ENCODE data around the gene NANOS2. TPM values are rescaled to one million over a fixed set of nuclear protein-coding genes. Genes with fewer than 3 reads are reported as not detected.

NANOS2 gene
- polyA plus RNA-seq, 1 experiment = not detected

DNA sequence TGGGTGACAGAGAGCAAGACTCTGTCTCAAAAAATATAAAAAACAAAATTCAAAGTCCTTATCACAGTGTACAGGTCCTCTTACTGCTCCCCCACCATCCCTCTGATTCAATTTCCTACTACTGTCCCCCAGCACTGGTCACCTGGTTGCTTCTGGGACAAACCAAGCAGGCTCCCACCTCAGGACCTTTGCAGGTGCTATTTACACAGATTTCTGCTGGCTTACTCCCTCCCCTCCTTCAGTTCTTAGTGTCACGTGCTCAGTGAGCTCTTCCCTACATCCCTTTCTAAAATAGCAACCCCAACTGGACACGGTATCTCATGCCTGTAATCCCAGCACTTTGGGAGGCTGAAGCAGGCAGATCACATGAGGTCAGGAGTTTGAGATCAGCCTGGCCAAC lies 34.6 kb downstream of the NANOS2 start:
- no peak for DNase-seq (ENCODE audit: low read depth)
- ChIA-PET CTCF (interaction anchor here (0.8 to 6.2 kb wide), 3 partner anchors 15 to 63 kb away, joined by 3 to 49 read pairs (median 3); partner anchors contain the start of genes FOXA3 and SYMPK), POLR2A (interaction anchor here (0.6 kb wide), 1 partner anchor 109 kb away, joined by 10 read pairs; no protein-coding TSS in a partner anchor)
- peaks cover 4% of the 10 kb centered on the region; the same call in 1 of the 2 replicates for H3K36me3 ChIP-seq (ENCODE audit: control insufficient read depth, insufficient read depth, low read length)
- no peak overlapping the region for H3K4me3 ChIP-seq (ENCODE audit: low read depth, low read length)
- no peaks in the 10 kb centered on the region for H3K27me3 ChIP-seq (ENCODE audit: control insufficient read depth, insufficient read depth, low read length)
- TF ChIP-seq, protein P1, sequence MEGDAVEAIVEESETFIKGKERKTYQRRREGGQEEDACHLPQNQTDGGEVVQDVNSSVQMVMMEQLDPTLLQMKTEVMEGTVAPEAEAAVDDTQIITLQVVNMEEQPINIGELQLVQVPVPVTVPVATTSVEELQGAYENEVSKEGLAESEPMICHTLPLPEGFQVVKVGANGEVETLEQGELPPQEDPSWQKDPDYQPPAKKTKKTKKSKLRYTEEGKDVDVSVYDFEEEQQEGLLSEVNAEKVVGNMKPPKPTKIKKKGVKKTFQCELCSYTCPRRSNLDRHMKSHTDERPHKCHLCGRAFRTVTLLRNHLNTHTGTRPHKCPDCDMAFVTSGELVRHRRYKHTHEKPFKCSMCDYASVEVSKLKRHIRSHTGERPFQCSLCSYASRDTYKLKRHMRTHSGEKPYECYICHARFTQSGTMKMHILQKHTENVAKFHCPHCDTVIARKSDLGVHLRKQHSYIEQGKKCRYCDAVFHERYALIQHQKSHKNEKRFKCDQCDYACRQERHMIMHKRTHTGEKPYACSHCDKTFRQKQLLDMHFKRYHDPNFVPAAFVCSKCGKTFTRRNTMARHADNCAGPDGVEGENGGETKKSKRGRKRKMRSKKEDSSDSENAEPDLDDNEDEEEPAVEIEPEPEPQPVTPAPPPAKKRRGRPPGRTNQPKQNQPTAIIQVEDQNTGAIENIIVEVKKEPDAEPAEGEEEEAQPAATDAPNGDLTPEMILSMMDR (IDR thresholded peaks at IDR 0.05; ENCODE audit: insufficient read depth, low read depth, low read length) = no peak

DNA sequence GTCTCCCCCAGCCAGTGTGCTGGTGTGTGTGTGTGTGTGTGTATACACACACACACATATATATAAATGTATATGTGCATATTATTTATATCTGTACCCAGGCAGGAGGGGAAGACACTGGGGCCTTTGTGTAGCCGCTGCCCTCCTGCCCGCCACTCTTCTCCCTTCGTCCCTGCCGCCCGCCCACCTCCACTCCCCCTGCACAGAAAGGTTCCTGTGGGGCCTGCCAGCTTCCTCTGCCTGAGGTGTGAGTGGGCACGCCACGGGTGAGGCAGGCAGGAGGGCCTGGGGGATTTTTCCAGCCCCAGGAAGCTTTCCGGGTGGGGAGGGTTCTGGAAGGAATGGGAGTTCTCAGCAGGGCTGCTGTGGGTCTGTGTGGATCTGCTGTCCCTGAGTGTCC lies 35.5 kb downstream of the NANOS2 start:
- TF ChIP-seq, protein P1 (IDR thresholded peaks at IDR 0.05; ENCODE audit: insufficient read depth, low read depth, low read length) = no peak
- ChIA-PET POLR2A (no interaction called here), CTCF (interaction anchor here (1.5 to 6.2 kb wide), 2 partner anchors 14 to 62 kb away, joined by 3 to 49 read pairs; partner anchors contain the start of genes FOXA3 and SYMPK)
- Histone ChIP-seq H3K36me3 (ENCODE audit: control insufficient read depth, insufficient read depth, low read length) (peaks cover 2% of the 10 kb centered on the region; the same call in 1 of the 2 replicates), H3K4me3 (ENCODE audit: low read depth, low read length) (no peak overlapping the region), H3K27me3 (ENCODE audit: control insufficient read depth, insufficient read depth, low read length) (peaks cover 3% of the 10 kb centered on the region; the same call in 1 of the 2 replicates)
- no peak for DNase-seq (ENCODE audit: low read depth)

DNA sequence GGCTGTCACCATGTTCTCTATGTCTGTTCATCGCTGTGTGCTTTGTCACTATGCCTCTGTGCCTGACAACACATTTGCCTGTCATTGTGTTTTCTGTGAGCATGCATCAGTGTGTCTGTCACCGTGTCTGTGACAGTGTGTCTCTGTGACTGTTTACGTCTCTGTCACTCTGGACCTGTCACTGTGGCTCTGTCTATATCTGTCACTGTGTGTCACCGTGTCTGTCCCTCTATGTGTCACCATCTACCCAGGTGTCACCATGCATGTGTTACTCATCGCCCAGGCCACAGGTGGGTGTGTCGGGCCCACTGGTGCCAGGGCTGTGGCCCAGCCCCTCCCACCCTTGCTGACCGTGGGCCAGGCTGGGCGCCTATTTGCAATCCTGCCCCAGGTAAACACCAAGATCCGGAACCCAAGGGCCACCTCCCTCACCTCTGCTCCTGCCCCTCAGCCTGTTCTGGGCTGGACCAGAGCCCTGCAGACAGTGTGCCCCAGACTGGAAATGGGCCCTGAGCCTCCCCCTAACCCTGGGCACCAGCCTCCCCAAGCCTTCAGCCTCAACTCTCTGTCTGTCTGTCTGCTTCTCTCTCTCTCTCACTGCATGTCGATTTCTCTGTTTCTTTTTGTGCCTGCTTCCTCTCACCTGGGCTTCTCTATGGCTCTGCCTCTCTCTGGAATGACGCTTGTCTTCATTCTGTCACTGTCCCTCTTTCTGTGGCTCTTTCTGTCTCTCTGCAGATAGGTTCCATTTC lies 36.4 kb downstream of the NANOS2 start:
- ChIA-PET CTCF (interaction anchor here (6.2 kb wide), 1 partner anchor 13 kb away, joined by 49 read pairs; the partner anchor contains the start of genes FOXA3 and SYMPK), POLR2A (no interaction called here)
- no peaks in the 10 kb centered on the region for H3K36me3 ChIP-seq (ENCODE audit: control insufficient read depth, insufficient read depth, low read length)
- H3K4me3 ChIP-seq (ENCODE audit: low read depth, low read length) = no peak overlapping the region
- H3K27me3 ChIP-seq (ENCODE audit: control insufficient read depth, insufficient read depth, low read length) = peaks cover 3% of the 10 kb centered on the region; the same call in 1 of the 2 replicates
- no peak for DNase-seq (ENCODE audit: low read depth)
- TF ChIP-seq, protein P1 (IDR thresholded peaks at IDR 0.05; ENCODE audit: insufficient read depth, low read depth, low read length) = no peak

DNA sequence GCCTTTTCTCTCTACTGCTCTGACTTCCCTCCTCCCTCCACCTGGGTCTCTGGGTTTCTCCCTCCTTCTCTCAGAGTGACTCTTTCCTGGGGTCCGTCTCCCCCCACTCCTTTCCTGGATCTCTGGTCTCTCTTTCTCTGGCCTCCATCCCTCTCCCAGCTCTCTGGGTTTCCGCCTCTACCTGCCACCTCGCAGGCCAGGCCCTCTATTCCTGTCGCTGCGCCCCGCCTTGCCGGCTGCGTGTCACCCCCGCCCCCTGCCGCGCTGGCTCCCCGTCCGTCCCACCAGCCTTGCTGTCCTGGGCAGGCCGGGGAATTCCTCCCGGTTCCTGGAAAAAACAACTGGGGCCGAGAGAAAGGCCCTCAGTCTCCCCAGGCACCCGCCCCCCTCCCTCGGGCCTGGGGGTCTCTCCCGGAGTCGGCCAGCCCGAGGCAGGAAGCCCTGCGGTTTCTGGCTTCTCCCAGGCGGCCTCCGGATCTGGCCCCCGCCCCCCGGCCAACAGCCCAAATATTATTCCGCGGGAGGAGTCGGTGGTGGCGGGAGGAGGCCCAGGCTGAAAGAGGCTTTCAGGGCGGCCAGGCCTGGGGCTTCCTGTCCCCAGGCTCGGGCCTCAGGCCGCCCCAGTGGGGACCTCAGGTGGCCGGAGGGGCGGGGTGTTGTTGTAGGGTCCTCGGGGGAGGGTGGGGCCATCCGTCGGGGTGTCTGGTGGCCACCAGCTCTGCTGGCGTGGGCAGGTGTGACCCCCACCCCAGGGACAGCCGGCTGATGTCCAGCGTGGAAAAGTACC lies 38.0 kb downstream of the NANOS2 start:
- H3K36me3 ChIP-seq (ENCODE audit: control insufficient read depth, insufficient read depth, low read length) = no peaks in the 10 kb centered on the region
- no peak for DNase-seq (ENCODE audit: low read depth)
- H3K27me3 ChIP-seq (ENCODE audit: control insufficient read depth, insufficient read depth, low read length) = peaks cover 3% of the 10 kb centered on the region; the same call in 1 of the 2 replicates
- POLR2A ChIA-PET = no interaction called here
- CTCF ChIA-PET = no interaction called here
- no peak overlapping the region for H3K4me3 ChIP-seq (ENCODE audit: low read depth, low read length)
- TF ChIP-seq, protein P1 (IDR thresholded peaks at IDR 0.05; ENCODE audit: insufficient read depth, low read depth, low read length) = no peak

DNA sequence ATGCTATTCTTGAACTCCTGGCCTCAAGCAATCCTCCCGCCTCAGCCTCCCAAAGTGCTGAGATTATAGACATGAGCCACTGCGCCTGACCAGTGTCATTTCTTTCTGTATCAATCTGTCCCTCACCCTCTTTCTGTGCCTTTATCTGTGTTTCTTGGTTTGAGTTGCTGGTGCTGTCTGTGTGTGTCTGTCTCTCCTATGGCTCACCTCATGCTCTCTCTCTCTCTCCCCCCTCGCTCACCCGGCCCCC lies 38.5 kb downstream of the NANOS2 start:
- ChIA-PET POLR2A (no interaction called here), CTCF (no interaction called here)
- no peak for DNase-seq (ENCODE audit: low read depth)
- no peaks in the 10 kb centered on the region for H3K36me3 ChIP-seq (ENCODE audit: control insufficient read depth, insufficient read depth, low read length)
- H3K4me3 ChIP-seq (ENCODE audit: low read depth, low read length) = no peak overlapping the region
- H3K27me3 ChIP-seq (ENCODE audit: control insufficient read depth, insufficient read depth, low read length) = peaks cover 3% of the 10 kb centered on the region; the same call in 1 of the 2 replicates
- TF ChIP-seq, protein P1 (IDR thresholded peaks at IDR 0.05; ENCODE audit: insufficient read depth, low read depth, low read length) = no peak
